Gastroesophageal sphincter (tissue), 4 donors: ENCODE results near the gene RDH8. TPM values are rescaled to one million over a fixed set of nuclear protein-coding genes. Genes with fewer than 3 reads are reported as not detected.
A peak's percentile ranks its signal among the peaks of the same experiment; 100 is the strongest.

Experiments
- ATAC-seq: fragments of 150-250 bp; one replicate; pipeline ENCODE4 v1.9.1; 2016; ENCODE audit warnings: mild to moderate bottlenecking, moderate library complexity
- H3K27ac ChIP-seq, 4 donors: fragments of 200-600 bp; sonication (generic) in 3 of 4; 1 replicate in 3 of 4; 2 replicates in 1 of 4; pipeline ENCODE4 v1.5.1; 2016 to 2019
- H3K27me3 ChIP-seq: fragments of 200-600 bp; sonication (generic); one replicate; pipeline ENCODE4 v1.5.1; 2019
- H3K36me3 ChIP-seq, 2 donors: fragments of 200-600 bp; sonication (generic); one replicate each; pipeline ENCODE4 v1.5.1; 2019; ENCODE audit warnings: control low read depth in 1 of 2
- H3K4me1 ChIP-seq, 3 donors: fragments of 200-600 bp; sonication (generic); 1 replicate in 2 of 3; 2 replicates in 1 of 3; pipeline ENCODE4 v1.5.1; 2016 to 2019; ENCODE audit warnings: control low read depth in 2 of 3
- H3K4me3 ChIP-seq, 2 donors: fragments of 200-600 bp; sonication (generic); one replicate each; pipeline ENCODE4 v1.5.1; 2019; ENCODE audit warnings: mild to moderate bottlenecking in 1 of 2, moderate library complexity in 1 of 2
- H3K9me3 ChIP-seq, 3 donors: fragments of 200-600 bp; sonication (generic); one replicate each; pipeline ENCODE4 v1.5.1; 2017 to 2019; ENCODE audit warnings: control low read depth in 2 of 3
- EP300 ChIP-seq: sonication (generic); formaldehyde crosslinking; IDR thresholded peaks from one replicate; pipeline ENCODE4 v1.6.1; 2017; ENCODE audit warnings: antibody characterized with exemption, mild to moderate bottlenecking
- POLR2A ChIP-seq, 2 donors: fragments of 450-650 bp; IDR thresholded peaks; one replicate each; pipeline ENCODE4 v1.6.1; 2017; ENCODE audit warnings: antibody characterized with exemption in 2 of 2, mild to moderate bottlenecking in 2 of 2, moderate library complexity in 1 of 2
- POLR2AphosphoS5 ChIP-seq: sonication (generic); formaldehyde crosslinking; IDR thresholded peaks from one replicate; pipeline ENCODE4 v1.6.1; 2017; ENCODE audit warnings: antibody characterized with exemption
- WGBS, 2 donors: methylation state at CpG; one replicate each; pipeline ENCODE4 v1.1.5; 2018; ENCODE audit warnings: low coverage in 1 of 2; 5-methylcytosine and 5-hydroxymethylcytosine counted together
- total RNA-seq, 4 donors: library from RNA; depleted of rRNA; stranded (reverse); fragments of >200 nt; gene quantifications; one replicate each; pipeline ENCODE4 v1.1.0, GENCODE V29; 2016
- TF ChIP-seq, protein P1 (sequence below), 4 experiments: fragments of 200-600 bp in 2 of 4; fragments of 450-650 bp in 2 of 4; sonication (generic) in 1 of 4; IDR thresholded peaks; one replicate each; pipeline ENCODE4 v1.5.1; 2017 to 2019; ENCODE audit warnings: antibody characterized with exemption in 4 of 4, mild to moderate bottlenecking in 2 of 4, moderate library complexity in 2 of 4

Gene RDH8
- total RNA-seq, 4 donors from 2014 or later, result not detected

DNA sequence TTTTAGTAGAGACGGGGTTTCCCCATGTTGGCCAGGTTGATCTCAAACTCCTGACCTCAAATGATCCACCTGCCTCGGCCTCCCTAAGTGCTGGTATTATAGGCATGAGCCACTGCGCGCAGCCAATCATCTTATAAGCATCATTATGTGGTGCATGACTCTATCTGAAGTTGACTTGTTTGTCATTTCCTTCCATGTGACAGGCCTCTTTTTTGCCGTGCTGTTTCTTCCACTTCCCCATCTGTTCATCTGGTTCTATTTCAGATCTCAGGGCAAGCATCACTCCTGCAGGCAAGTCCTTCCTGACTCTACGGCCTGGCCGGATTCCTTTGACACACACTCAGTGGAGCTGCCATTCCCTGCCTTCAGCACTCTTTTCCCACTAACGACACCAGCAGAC, 18.2 kb upstream of the RDH8 start:
- Histone ChIP-seq H3K4me3 (no peak overlapping the region), H3K27ac (no peak overlapping the region), H3K27me3 (peaks cover 56% of the 10 kb centered on the region), H3K9me3 (no peaks in the 10 kb centered on the region), H3K4me1 (no peaks in the 10 kb centered on the region), H3K36me3 (peaks cover 0 to 57% of the 10 kb centered on the region in 2 donors)
- ATAC-seq, result no peak
- TF ChIP-seq EP300 (no peak), POLR2A (IDR thresholded peaks at IDR 0.05) (no peak), POLR2AphosphoS5 (no peak)
- TF ChIP-seq, protein P1, sequence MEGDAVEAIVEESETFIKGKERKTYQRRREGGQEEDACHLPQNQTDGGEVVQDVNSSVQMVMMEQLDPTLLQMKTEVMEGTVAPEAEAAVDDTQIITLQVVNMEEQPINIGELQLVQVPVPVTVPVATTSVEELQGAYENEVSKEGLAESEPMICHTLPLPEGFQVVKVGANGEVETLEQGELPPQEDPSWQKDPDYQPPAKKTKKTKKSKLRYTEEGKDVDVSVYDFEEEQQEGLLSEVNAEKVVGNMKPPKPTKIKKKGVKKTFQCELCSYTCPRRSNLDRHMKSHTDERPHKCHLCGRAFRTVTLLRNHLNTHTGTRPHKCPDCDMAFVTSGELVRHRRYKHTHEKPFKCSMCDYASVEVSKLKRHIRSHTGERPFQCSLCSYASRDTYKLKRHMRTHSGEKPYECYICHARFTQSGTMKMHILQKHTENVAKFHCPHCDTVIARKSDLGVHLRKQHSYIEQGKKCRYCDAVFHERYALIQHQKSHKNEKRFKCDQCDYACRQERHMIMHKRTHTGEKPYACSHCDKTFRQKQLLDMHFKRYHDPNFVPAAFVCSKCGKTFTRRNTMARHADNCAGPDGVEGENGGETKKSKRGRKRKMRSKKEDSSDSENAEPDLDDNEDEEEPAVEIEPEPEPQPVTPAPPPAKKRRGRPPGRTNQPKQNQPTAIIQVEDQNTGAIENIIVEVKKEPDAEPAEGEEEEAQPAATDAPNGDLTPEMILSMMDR (IDR thresholded peaks at IDR 0.05), result no peak
- 66 to 79% methylated on average over 5 to 7 of the region's 8 CpGs for WGBS, 2 donors

DNA sequence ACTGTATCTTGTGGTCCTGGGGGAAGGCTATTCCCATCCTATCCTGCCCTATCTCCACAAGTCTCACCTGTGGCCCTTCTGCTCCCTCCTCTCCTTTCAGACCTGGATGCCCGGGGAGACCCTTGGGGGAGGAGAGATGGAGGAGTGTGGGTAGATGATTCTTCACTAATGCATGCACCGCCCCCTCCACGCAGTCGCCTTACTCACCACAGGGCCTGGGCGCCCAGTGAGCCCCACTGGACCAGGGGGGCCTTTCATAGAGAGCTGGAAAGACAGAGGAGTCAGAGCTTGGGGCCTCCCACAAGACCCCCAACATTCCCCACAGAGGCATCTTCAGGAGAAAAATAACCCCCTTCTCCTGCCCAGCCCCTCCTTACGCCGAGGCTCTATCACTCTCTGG, 17.3 kb upstream of the RDH8 start:
- Histone ChIP-seq H3K9me3 (no peaks in the 10 kb centered on the region), H3K4me1 (peaks cover 0 to 6% (median 0%) of the 10 kb centered on the region in 3 donors), H3K27ac (no peak overlapping the region), H3K36me3 (peaks cover 0 to 49% of the 10 kb centered on the region in 2 donors), H3K4me3 (no peak overlapping the region), H3K27me3 (peaks cover 58% of the 10 kb centered on the region)
- TF ChIP-seq POLR2AphosphoS5 (no peak), EP300 (no peak), POLR2A (IDR thresholded peaks at IDR 0.05) (no peak)
- TF ChIP-seq, protein P1 (IDR thresholded peaks at IDR 0.05), result no peak
- ATAC-seq, result no peak
- WGBS, 2 donors, result 73% methylated on average over 3 of the region's 7 CpGs; no CpG with 5 or more reads in 1 of the 2 donors

DNA sequence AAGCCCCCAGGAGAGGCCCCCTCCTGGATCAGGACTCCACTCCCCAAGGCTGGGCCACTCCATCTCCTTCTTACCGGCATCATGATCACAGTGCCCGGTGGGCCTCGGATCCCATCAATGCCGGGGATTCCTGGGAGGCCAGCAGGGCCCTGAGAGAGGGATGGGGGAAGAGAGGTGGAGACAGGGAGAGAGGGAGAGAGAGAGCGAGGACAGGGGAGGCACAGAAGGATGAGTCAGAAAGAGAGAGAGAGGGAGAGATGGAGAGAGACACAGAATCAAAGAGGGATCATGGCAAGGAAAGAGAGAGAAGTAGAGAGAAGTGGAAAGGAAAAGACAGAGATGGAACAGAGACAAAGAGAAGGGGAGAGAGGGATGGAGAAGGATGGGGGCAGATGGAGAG, 16.7 kb upstream of the RDH8 start:
- TF ChIP-seq POLR2A (IDR thresholded peaks at IDR 0.05), result no peak
- no peak for TF ChIP-seq EP300
- TF ChIP-seq, protein P1 (IDR thresholded peaks at IDR 0.05), result no peak
- no peak for TF ChIP-seq POLR2AphosphoS5
- Histone ChIP-seq H3K36me3 (peaks cover 0 to 46% of the 10 kb centered on the region in 2 donors), H3K9me3 (no peaks in the 10 kb centered on the region), H3K27me3 (peaks cover 64% of the 10 kb centered on the region), H3K27ac (no peak overlapping the region), H3K4me3 (no peak overlapping the region), H3K4me1 (peaks cover 0 to 6% (median 0%) of the 10 kb centered on the region in 3 donors)
- no peak for ATAC-seq
- 50 to 60% methylated on average over 1 of the region's 5 CpGs for WGBS, 2 donors

DNA sequence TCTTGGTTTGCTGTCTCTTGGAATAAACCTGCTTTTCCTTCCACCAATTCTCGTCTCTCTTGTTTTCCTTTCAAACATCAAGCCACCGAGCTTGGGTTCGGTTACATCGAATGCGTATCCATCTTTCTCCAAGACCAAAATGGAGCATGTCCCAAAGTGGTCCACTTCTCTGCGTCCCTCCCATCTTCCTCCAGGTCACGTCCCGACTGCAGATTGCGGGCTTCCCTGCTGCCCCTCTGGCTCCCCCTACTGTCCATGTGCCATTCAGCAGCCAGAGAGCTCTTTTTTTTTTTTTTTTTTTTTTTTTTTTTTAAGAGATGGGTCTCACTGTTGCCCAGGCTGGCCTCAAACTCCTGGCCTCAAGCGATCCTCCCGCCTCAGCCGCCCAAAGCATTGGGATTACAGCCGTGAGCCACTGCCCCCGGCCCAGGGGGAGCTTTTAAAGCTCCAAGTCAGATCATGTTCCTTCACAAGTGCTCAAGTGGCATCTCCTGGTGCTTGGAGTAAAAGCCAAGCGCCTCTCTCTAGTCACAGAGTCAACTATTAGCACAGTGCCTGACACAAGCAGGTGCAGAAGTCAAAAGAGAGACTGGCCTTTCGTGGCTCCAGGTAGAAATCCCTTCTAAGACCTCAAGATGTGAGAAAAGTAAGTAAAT, 13.0 kb upstream of the RDH8 start:
- no peak for TF ChIP-seq POLR2AphosphoS5
- TF ChIP-seq, protein P1 (IDR thresholded peaks at IDR 0.05), result peak in 3 of 4 experiments; percentile 39 to 69 (median 42)
- Histone ChIP-seq H3K36me3 (peaks cover 0 to 39% of the 10 kb centered on the region in 2 donors), H3K4me1 (peaks cover 0 to 37% (median 0%) of the 10 kb centered on the region in 3 donors), H3K27me3 (peaks cover 72% of the 10 kb centered on the region), H3K27ac (no peak overlapping the region), H3K4me3 (no peak overlapping the region), H3K9me3 (no peaks in the 10 kb centered on the region)
- 14 to 18% methylated on average over 7 to 11 of the region's 16 CpGs for WGBS, 2 donors
- ATAC-seq, result peak; percentile 59

DNA sequence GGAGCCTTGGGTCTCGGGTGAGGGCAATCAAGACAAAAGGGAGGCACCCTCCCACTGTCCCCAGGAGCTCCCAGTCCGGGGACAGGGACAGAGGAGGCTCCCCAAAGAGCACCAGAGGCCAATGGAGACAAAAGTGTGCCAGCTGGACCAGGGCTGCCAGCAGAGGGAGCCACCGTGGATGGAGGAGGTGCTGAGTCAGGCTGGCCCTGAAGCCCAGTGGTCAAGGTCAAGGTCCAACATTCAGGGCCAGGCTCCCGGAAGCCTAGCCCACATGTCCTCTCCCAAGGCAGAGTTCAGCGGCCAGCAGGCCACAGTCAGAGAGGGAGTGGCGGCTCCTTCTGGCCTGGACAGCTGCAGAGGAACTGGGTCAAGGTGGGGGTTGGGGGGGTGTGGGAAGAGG, 11.4 kb upstream of the RDH8 start:
- Histone ChIP-seq H3K27me3 (peaks cover 77% of the 10 kb centered on the region), H3K36me3 (peaks cover 0 to 30% of the 10 kb centered on the region in 2 donors), H3K4me3 (no peak overlapping the region), H3K4me1 (peaks cover 0 to 50% (median 5%) of the 10 kb centered on the region in 3 donors), H3K9me3 (no peaks in the 10 kb centered on the region), H3K27ac (peak overlapping the region in 2 of 4 donors; percentile 27 to 37)
- peak; percentile 58 for ATAC-seq
- TF ChIP-seq, protein P1 (IDR thresholded peaks at IDR 0.05), result peak in 2 of 4 experiments; percentile 13 to 48
- TF ChIP-seq POLR2A (IDR thresholded peaks at IDR 0.05) (no peak), EP300 (no peak)
- 8% methylated on average over 2 of the region's 6 CpGs; no CpG with 5 or more reads in 1 of the 2 donors for WGBS, 2 donors
